ENCODE results near the gene XRN2. TPM values are rescaled to one million over a fixed set of nuclear protein-coding genes. Genes with fewer than 3 reads are reported as not detected.

XRN2 gene
- total and polyA plus RNA-seq, 4 donors, result 20.9 to 40.3 (median 25.2) TPM

GRCh38 chr20:21322921-21323331, 19.8 kb downstream of the XRN2 start:
- H3K27ac ChIP-seq (ENCODE audit: low read depth in 1 of 2, low read length in 2 of 2), result no peak overlapping the region
- H3K36me3 ChIP-seq (ENCODE audit: control insufficient read depth in 4 of 4, insufficient read depth in 3 of 4, low read depth in 1 of 4, low read length in 3 of 4), result no peaks in the 10 kb centered on the region
- no peaks in the 10 kb centered on the region for H3K27me3 ChIP-seq (ENCODE audit: control insufficient read depth in 4 of 4, insufficient read depth in 4 of 4, low read length in 3 of 4)
- TF ChIP-seq YY1 (IDR thresholded peaks at IDR 0.05) (no peak), HNF4A (conservative IDR thresholded peaks at IDR 0.05) (no peak), FOXA2 (IDR thresholded peaks at IDR 0.05) (no peak), JUND (IDR thresholded peaks at IDR 0.05) (no peak), HNF4G (IDR thresholded peaks at IDR 0.05) (no peak), REST (IDR thresholded peaks at IDR 0.05) (no peak), RXRA (IDR thresholded peaks at IDR 0.05) (no peak), RAD21 (IDR thresholded peaks at IDR 0.05) (no peak), GABPA (IDR thresholded peaks at IDR 0.05 in 1 of 2, conservative IDR thresholded peaks at IDR 0.05 in 1 of 2) (no peak), SP1 (IDR thresholded peaks at IDR 0.05) (no peak), NR2F2 (IDR thresholded peaks at IDR 0.05) (no peak)
- TF ChIP-seq, protein P1, sequence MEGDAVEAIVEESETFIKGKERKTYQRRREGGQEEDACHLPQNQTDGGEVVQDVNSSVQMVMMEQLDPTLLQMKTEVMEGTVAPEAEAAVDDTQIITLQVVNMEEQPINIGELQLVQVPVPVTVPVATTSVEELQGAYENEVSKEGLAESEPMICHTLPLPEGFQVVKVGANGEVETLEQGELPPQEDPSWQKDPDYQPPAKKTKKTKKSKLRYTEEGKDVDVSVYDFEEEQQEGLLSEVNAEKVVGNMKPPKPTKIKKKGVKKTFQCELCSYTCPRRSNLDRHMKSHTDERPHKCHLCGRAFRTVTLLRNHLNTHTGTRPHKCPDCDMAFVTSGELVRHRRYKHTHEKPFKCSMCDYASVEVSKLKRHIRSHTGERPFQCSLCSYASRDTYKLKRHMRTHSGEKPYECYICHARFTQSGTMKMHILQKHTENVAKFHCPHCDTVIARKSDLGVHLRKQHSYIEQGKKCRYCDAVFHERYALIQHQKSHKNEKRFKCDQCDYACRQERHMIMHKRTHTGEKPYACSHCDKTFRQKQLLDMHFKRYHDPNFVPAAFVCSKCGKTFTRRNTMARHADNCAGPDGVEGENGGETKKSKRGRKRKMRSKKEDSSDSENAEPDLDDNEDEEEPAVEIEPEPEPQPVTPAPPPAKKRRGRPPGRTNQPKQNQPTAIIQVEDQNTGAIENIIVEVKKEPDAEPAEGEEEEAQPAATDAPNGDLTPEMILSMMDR (IDR thresholded peaks at IDR 0.05; ENCODE audit: low read depth, low read length, missing input control), result no peak
- TF ChIP-seq, protein P2, sequence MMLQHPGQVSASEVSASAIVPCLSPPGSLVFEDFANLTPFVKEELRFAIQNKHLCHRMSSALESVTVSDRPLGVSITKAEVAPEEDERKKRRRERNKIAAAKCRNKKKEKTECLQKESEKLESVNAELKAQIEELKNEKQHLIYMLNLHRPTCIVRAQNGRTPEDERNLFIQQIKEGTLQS (IDR thresholded peaks at IDR 0.05), result no peak
- H3K4me1 ChIP-seq (ENCODE audit: control insufficient read depth in 4 of 4, insufficient read depth in 4 of 4, low read length in 3 of 4), result peaks cover 11 to 34% (median 32%) of the 10 kb centered on the region in 4 donors
- H3K9ac ChIP-seq (ENCODE audit: low read depth in 1 of 2, low read length in 2 of 2), result no peak overlapping the region
- H3K9me3 ChIP-seq (ENCODE audit: control insufficient read depth in 4 of 4, low read length in 3 of 4), result peaks cover 0 to 4% (median under 1%) of the 10 kb centered on the region in 4 donors
- 94% methylated on average over 3 of the region's 3 CpGs for WGBS
- DNase-seq (ENCODE audit: low spot score), result no peak
- H3K4me3 ChIP-seq (ENCODE audit: low read depth in 1 of 3, low read length in 3 of 3), result no peak overlapping the region

DNA sequence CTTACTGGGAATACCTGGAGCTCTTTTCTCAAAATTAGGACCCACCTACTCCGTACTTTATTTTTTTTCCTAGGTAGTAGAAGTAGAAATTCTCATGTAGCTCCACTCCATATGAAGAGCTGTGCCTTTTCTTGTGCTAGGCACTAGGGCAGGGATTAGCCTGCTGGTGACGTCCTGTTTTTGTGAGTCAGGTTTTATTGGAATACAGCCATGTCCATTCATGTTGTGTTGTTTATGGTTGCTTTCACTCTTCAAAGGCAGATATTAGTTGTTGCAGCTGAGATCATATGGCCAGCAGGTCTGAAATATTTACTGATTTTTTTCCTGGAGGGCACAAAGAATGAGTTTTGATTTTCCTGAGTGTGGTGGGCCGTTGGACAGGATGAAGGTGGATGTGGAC, 20.5 kb downstream of the XRN2 start:
- H3K27ac ChIP-seq (ENCODE audit: low read depth in 1 of 2, low read length in 2 of 2), result no peak overlapping the region
- no peak for TF ChIP-seq HNF4G (IDR thresholded peaks at IDR 0.05)
- no peak for TF ChIP-seq TAF1 (conservative IDR thresholded peaks at IDR 0.05)
- no peak for TF ChIP-seq EGR1 (IDR thresholded peaks at IDR 0.05; ENCODE audit: low read depth in 2 of 2)
- no peak for TF ChIP-seq SP1 (IDR thresholded peaks at IDR 0.05)
- TF ChIP-seq YY1 (IDR thresholded peaks at IDR 0.05), result no peak
- no peak for TF ChIP-seq REST (IDR thresholded peaks at IDR 0.05)
- TF ChIP-seq NR2F2 (IDR thresholded peaks at IDR 0.05), result no peak
- WGBS, result 68% methylated on average over 3 of the region's 3 CpGs

More for the DNA sequence above, 20.5 kb downstream of the XRN2 start:
- no peak overlapping the region for H3K9ac ChIP-seq (ENCODE audit: low read depth in 1 of 2, low read length in 2 of 2)
- H3K4me3 ChIP-seq (ENCODE audit: low read depth in 1 of 3, low read length in 3 of 3), result no peak overlapping the region
- H3K4me1 ChIP-seq (ENCODE audit: control insufficient read depth in 4 of 4, insufficient read depth in 4 of 4, low read length in 3 of 4), result peaks cover 11 to 27% (median 25%) of the 10 kb centered on the region in 4 donors
- DNase-seq (ENCODE audit: low spot score), result no peak
- H3K27me3 ChIP-seq (ENCODE audit: control insufficient read depth in 4 of 4, insufficient read depth in 4 of 4, low read length in 3 of 4), result no peaks in the 10 kb centered on the region
- H3K36me3 ChIP-seq (ENCODE audit: control insufficient read depth in 4 of 4, insufficient read depth in 3 of 4, low read depth in 1 of 4, low read length in 3 of 4), result peaks cover 0 to 3% (median 2%) of the 10 kb centered on the region in 4 donors
- peaks cover 0 to 4% (median under 1%) of the 10 kb centered on the region in 4 donors for H3K9me3 ChIP-seq (ENCODE audit: control insufficient read depth in 4 of 4, low read length in 3 of 4)

All from liver (tissue), 9 donors.